Muscle of leg (tissue), 11 donors: ENCODE measurements around the gene RNF157. TPM values are rescaled to one million over a fixed set of nuclear protein-coding genes. Genes with fewer than 3 reads are reported as not detected.
"Not testable (repeated sequence)": the region's sequence is repeated elsewhere in the genome, so short reads cannot be mapped to it uniquely, and the experiment has no call there.

Source experiments
- DNase-seq: peaks from one replicate; pipeline ENCODE4 v3.0.0; 2013
- H3K27ac ChIP-seq: one replicate; pipeline ENCODE4 v1.5.1; 2013; ENCODE audit warnings: mild to moderate bottlenecking, low read length, control low read depth
- H3K27me3 ChIP-seq: one replicate; pipeline ENCODE4 v1.6.1; 2013; ENCODE audit warnings: low read length; ENCODE audit not compliant: control insufficient read depth, insufficient read depth
- H3K36me3 ChIP-seq: one replicate; pipeline ENCODE4 v1.6.1; 2013; ENCODE audit warnings: low read length; ENCODE audit not compliant: control insufficient read depth, insufficient read depth
- H3K4me1 ChIP-seq: one replicate; pipeline ENCODE4 v1.6.1; 2013; ENCODE audit warnings: low read length; ENCODE audit not compliant: control insufficient read depth, insufficient read depth
- H3K4me3 ChIP-seq: one replicate; pipeline ENCODE4 v1.5.1; 2013; ENCODE audit warnings: low read length, control low read depth
- H3K9me3 ChIP-seq: replicated peaks from 2 replicates; pipeline ENCODE4 v1.6.1; 2013; ENCODE audit warnings: low read depth, low read length; ENCODE audit not compliant: control insufficient read depth
- WGBS: methylation state at CpG from one replicate; pipeline ENCODE4 v1.1.5; 2013; ENCODE audit warnings: missing lambda C conversion rate; ENCODE audit not compliant: insufficient coverage; 5-methylcytosine and 5-hydroxymethylcytosine counted together
- polyA plus RNA-seq, 8 donors: library from polyadenylated mRNA; unstranded; fragments of 120-200 nt; gene quantifications; one replicate each; pipeline versions ENCODE4 v1.2.1 to v1.2.3, GENCODE V29; 2013; ENCODE audit warnings: inconsistent platforms in 1 of 8, low replicate concordance in 1 of 8; ENCODE audit not compliant: insufficient read length in 8 of 8, insufficient read depth in 1 of 8
- total RNA-seq: library from RNA; stranded (reverse); fragments of 120-200 nt; gene quantifications from one replicate; pipeline ENCODE4 v1.2.4, GENCODE V29; 2013

Gene RNF157
- total and polyA plus RNA-seq, 9 donors: 5.5 to 11.1 (median 10.0) TPM

DNA sequence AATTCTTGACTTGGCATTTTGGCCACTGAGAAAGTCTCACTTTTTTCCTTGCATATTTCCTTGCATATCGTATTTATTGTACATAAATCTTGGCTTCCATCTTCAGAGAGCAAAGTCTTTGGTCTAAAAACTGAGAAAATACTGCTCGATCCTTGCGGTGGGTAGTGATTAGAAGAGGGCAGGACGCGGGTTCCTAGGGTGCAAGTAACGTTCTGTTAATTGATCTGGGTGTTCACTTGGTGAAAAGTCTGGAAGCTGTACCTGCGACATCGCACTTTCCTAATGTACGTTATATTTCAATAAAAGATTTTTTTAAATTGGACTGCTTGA, 24.1 kb upstream of the RNF157 start:
- WGBS: 75% methylated on average over 2 of the region's 9 CpGs

DNA sequence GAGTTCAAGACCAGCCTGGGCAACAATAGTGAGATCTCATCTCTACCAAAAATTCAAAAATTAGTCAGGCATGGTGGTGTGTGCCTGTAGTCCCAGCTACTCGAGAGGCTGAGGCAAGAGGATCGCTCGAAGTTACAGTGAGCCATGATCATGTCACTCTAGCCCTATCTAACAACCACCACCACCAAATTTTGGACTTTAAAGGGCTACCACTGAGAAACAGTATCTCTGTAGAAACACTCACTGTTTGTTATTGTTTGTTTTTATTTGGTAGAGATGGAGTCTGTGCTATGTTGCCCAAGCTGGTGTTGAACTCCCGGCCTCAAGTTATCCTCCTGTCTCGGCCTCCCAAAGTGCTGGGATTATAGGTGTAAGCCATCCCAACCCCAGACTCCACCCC, 23.6 kb upstream of the RNF157 start:
- H3K36me3 ChIP-seq: peaks cover 11% of the 10 kb centered on the region
- peaks cover 37% of the 10 kb centered on the region for H3K4me1 ChIP-seq
- no peak for DNase-seq
- H3K4me3 ChIP-seq: no peak overlapping the region
- no CpG with 5 or more reads among the region's 5 CpGs for whole genome bisulfite sequencing
- H3K9me3 ChIP-seq: no peaks in the 10 kb centered on the region
- H3K27ac ChIP-seq: peak overlapping the region; percentile 86
- no peaks in the 10 kb centered on the region for H3K27me3 ChIP-seq

More for the DNA sequence above, 24.1 kb upstream of the RNF157 start:
- peak overlapping the region; percentile 86 for H3K27ac ChIP-seq
- peaks cover 16% of the 10 kb centered on the region for H3K36me3 ChIP-seq
- no peaks in the 10 kb centered on the region for H3K9me3 ChIP-seq
- H3K4me3 ChIP-seq: peak overlapping the region; percentile 16
- no peak for DNase-seq
- peaks cover 42% of the 10 kb centered on the region for H3K4me1 ChIP-seq
- H3K27me3 ChIP-seq: no peaks in the 10 kb centered on the region

DNA sequence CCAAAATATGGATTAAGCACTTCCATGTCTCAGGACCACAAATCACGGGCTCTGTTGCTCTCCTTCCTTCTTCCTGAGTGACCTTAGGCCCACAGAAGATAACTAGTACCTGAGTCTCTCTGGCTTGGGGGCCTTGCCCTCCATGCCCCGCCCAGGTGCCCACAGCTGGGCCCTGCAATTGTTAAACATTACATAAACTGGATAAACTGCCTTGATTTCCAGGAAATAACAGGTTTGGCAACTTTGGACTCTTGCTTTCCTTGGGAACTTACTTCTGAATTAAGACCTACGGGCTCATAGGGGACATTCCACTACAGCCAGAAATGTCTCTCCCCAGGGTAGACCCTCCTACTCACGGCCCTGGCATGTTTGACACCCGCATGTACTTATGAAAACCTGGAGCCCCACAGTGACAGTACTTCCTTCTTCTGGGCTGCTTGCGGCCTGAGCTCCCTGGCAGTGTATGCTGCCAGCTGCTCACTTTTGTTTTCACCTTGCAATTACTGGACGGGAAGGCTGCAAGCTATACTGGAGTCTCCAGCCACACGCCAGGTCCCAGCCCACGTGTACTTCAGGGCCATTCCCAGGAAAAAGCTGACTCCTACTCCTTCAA, 22.5 kb upstream of the RNF157 start:
- Histone ChIP-seq H3K4me3 (no peak overlapping the region), H3K27ac (peak overlapping the region; percentile 57), H3K36me3 (peaks cover 3% of the 10 kb centered on the region), H3K27me3 (no peaks in the 10 kb centered on the region), H3K4me1 (peaks cover 26% of the 10 kb centered on the region), H3K9me3 (no peaks in the 10 kb centered on the region)
- DNase-seq: no peak
- 63% methylated on average over 9 of the region's 9 CpGs for WGBS

DNA sequence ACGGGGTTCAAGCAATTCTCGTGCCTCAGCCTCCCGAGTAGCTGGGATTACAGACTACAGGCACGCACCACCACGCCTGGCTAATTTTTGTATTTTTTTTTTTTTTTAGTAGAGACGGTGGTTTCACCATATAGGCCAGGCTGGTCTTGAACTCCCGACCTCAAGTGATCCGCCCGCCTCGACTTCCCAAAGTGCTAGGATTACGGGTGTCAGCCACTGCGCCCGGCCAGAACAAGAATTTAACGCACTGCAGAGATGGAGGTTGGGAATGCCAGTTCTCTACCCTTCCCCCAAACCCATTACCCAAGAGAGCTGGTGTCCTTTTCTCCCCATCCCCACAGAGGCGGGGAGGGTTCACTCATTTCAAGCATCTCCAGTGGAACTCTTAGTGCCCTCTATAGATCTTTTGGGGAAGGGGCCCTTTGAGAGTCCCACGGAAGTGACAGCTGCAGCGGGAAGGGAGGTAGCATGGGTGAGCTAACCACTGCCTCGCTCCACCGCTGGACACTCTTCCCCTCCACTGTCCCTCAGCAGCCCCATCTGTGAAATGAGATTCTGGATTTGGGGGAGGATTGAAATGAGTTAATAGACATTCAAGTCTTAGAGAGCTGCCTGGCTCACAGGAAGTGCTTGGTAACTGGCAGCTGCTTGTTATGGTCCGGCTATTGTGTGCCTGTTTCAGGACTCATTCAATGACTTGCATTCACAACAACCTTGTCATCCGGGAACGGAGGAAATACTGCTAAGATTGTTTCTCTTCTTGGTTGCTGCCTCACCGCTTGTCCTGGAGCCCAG, 21.3 kb upstream of the RNF157 start:
- WGBS: 83% methylated on average over 7 of the region's 23 CpGs
- Histone ChIP-seq H3K27me3 (no peaks in the 10 kb centered on the region), H3K4me1 (peaks cover 14% of the 10 kb centered on the region), H3K9me3 (no peaks in the 10 kb centered on the region), H3K4me3 (no peak overlapping the region), H3K27ac (peak overlapping the region; percentile 82), H3K36me3 (no peaks in the 10 kb centered on the region)
- peak; percentile 45 for DNase-seq

DNA sequence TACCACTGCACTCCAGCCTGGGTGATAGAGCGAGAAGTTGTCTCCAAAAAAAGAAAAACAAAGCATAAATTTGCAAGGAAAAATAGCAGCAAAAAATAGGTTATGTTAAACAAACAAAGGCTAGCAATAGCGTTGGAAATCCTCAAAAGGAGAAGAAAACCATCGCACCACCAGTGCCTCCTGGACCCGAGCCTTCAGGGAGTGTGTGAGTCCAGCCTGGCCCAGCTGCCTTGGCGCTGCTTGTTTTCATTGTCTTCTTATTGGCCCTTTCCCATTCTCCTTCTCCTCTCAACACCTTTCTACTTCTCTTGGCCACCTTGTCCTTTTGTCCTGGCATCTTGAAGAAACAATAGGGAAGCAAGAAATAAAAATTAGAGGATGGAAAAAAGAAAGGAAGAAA, 20.4 kb upstream of the RNF157 start:
- peaks cover 10% of the 10 kb centered on the region for H3K4me1 ChIP-seq
- 60% methylated on average over 2 of the region's 5 CpGs for WGBS

DNA sequence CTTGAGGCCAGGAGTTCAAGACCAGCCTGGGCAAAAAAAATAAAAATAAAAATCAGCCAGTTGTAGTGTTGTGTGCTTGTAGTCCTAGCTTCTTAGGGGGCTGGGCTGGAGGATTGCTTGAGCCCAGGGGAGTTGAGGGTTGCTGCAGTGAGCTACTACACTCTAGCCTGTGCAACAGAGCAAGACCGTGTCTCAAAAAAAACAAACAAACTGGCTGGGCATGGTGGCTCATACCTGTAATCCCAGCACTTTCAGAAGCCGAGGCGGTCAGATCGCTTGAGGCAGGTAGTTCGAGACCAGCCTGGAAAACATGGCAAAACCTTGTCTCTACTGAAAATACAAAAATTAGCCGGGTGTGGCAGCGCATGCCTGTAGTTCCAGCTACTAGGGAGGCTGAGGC, 19.9 kb upstream of the RNF157 start:
- H3K36me3 ChIP-seq: no peaks in the 10 kb centered on the region
- H3K9me3 ChIP-seq: no peaks in the 10 kb centered on the region
- no peak for DNase-seq
- peaks cover 10% of the 10 kb centered on the region for H3K4me1 ChIP-seq
- no peaks in the 10 kb centered on the region for H3K27me3 ChIP-seq
- H3K4me3 ChIP-seq: no peak overlapping the region
- 100% methylated on average over 2 of the region's 7 CpGs for WGBS
- H3K27ac ChIP-seq: no peak overlapping the region

More for the DNA sequence above, 20.4 kb upstream of the RNF157 start:
- H3K4me3 ChIP-seq: no peak overlapping the region
- H3K27me3 ChIP-seq: no peaks in the 10 kb centered on the region
- DNase-seq: no peak
- no peak overlapping the region for H3K27ac ChIP-seq
- no peaks in the 10 kb centered on the region for H3K36me3 ChIP-seq
- H3K9me3 ChIP-seq: no peaks in the 10 kb centered on the region

DNA sequence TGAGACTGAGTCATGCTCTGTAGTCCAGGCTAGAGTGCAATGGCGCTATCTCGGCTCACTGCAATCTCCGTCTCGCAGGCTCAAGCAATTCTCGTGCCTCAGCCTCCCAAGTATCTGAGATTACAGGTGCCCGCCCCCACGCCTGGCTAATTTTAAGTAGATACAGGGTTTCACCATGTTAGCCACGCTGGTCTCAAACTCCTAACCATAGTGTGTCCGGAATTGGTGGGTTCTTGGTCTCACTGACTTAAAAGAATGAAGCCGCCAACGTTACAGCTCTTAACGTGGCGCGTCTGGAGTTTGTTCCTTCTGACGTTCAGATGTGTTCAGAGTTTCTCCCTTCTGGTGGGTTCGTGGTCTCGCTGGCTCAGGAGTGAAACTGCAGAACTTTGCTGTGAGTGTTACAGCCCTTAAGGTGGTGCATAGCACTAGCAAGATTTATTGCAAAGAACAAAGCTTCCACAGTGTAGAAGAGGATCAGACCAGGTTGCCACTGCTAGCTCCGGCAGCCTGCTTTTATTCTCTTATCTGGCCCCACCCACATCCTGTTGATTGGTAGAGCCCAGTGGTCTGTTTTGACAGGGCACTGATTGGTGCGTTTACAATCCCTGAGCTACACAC, 16.2 kb upstream of the RNF157 start:
- H3K4me1 ChIP-seq: peaks cover 23% of the 10 kb centered on the region
- 84% methylated on average over 15 of the region's 19 CpGs for WGBS
- not testable (repeated sequence) for H3K27ac ChIP-seq

DNA sequence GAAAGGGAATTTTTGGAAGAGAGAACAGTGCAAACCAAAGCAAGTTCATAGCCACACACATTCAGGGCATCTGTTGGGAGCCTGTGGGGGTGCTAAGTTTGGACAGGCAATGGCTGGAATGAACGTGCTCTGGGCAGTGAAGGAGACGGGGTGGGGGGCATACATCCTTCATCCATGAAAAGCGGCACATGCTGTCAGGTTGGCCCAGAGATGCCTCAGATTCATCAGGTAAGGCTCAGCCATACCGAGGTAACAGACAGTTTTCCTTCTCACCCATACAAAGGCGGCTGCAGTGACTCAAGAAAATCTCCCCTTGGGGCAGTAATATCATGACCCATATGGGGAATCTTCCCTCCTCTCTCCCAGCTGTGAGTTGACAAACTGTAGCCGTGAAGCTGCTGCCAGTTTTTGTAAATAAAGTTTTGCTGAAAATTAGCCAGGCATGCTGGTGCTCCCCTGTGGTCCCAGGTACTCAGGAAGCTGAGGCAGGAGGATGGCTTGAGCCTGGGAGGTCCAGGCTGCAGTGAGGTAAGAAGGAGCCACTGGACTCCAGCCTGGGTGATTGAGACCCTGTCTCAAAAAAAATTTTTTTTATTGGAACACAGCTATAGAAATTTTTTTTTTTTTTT, 15.6 kb upstream of the RNF157 start:
- no peaks in the 10 kb centered on the region for H3K9me3 ChIP-seq
- no peaks in the 10 kb centered on the region for H3K27me3 ChIP-seq
- no peak overlapping the region for H3K4me3 ChIP-seq
- H3K4me1 ChIP-seq: peaks cover 21% of the 10 kb centered on the region
- DNase-seq: no peak
- 61% methylated on average over 4 of the region's 6 CpGs for WGBS
- H3K36me3 ChIP-seq: no peaks in the 10 kb centered on the region
- no peak overlapping the region for H3K27ac ChIP-seq

More for the DNA sequence above, 16.2 kb upstream of the RNF157 start:
- H3K36me3 ChIP-seq, DNase-seq, H3K9me3 ChIP-seq, H3K4me3 ChIP-seq, H3K27me3 ChIP-seq: not testable (repeated sequence)

DNA sequence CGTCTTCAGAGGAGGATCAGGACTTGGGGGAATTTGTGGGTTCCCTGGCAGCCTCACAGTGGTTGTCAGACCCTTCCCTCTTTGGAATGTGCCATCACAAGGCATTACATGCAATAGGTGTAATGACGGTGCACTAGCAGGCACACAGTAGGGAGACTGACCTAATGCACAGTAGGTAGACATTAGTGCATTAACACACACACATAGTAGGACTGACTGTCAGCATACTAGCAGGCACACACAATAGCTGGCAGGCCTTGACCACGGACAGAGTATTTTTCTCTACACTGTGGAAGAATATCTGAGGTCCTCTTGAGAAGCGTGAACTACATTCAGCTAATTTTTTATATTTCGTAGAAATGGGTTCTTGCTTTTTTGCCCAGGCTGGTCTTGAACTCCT, 14.0 kb upstream of the RNF157 start:
- DNase-seq: no peak
- H3K36me3 ChIP-seq: no peaks in the 10 kb centered on the region
- no peak overlapping the region for H3K27ac ChIP-seq
- no peaks in the 10 kb centered on the region for H3K27me3 ChIP-seq
- no peak overlapping the region for H3K4me3 ChIP-seq
- peaks cover 21% of the 10 kb centered on the region for H3K4me1 ChIP-seq
- WGBS: 87% methylated on average over 5 of the region's 5 CpGs
- H3K9me3 ChIP-seq: no peaks in the 10 kb centered on the region

DNA sequence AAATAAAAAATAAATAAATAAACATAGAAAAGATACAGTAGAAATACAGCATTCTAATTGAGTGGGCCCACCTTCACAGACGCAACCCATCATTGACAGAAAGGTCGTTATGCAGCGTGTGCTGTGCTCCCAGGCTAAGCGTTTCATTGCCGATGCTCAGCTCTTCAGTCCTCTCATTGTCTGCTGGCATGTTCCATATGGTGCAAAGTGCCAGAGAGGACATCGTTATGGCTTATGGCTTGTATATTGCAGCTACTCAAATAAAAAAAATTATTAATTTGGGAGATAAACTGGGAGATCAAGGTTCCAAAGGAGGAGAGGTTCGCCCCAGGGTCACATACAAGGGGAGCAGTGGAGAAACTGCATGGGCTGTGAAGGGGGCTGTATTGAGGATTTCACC, 13.5 kb upstream of the RNF157 start:
- Histone ChIP-seq H3K27me3 (no peaks in the 10 kb centered on the region), H3K36me3 (no peaks in the 10 kb centered on the region), H3K27ac (no peak overlapping the region), H3K4me3 (no peak overlapping the region), H3K4me1 (peaks cover 21% of the 10 kb centered on the region), H3K9me3 (no peaks in the 10 kb centered on the region)
- 87% methylated on average over 6 of the region's 7 CpGs for WGBS
- DNase-seq: no peak
